HG03060 (cell line): ENCODE results near the gene TNNT3.

Source experiments
- ATAC-seq: cut with Tn5 transposase; IDR thresholded peaks from one replicate; pipeline ENCODE4 v1.9.1; 2021; ENCODE audit warnings: low read depth, moderate number of reproducible peaks; ENCODE audit not compliant: unreplicated experiment

Gene TNNT3

GRCh38 chr11:1946812-1947484 lies 27.4 kb downstream of the TNNT3 start, which contains the start of gene MRPL23:
TSS of gene MRPL23 (plus strand) at chr11:1947332. CDS start at chr11:1947363, 31 bp downstream.
- no peak for ATAC-seq

GRCh38 chr11:1947592-1948237 lies 28.2 kb downstream of the TNNT3 start:
- no peak for ATAC-seq

- ATAC-seq, result no peak
Observed at GRCh38 chr11:1948389-1948788, 28.9 kb downstream of the TNNT3 start.

- no peak for ATAC-seq
Observed at GRCh38 chr11:1949302-1949701, 29.8 kb downstream of the TNNT3 start.

GRCh38 chr11:1949922-1950321 lies 30.4 kb downstream of the TNNT3 start:
- no peak for ATAC-seq

GRCh38 chr11:1952806-1953482 lies 33.4 kb downstream of the TNNT3 start:
- ATAC-seq, result no peak

- no peak for ATAC-seq
Observed at GRCh38 chr11:1953489-1954266, 34.2 kb downstream of the TNNT3 start.

GRCh38 chr11:1958367-1958766 lies 38.9 kb downstream of the TNNT3 start:
- ATAC-seq, result no peak

- no peak for ATAC-seq
Observed at GRCh38 chr11:1959786-1960185, 40.3 kb downstream of the TNNT3 start.

- ATAC-seq, result no peak
Observed at GRCh38 chr11:1963864-1964263, 44.4 kb downstream of the TNNT3 start.

GRCh38 chr11:1964348-1964747 lies 44.8 kb downstream of the TNNT3 start:
- no peak for ATAC-seq

- ATAC-seq, result no peak
Observed at GRCh38 chr11:1964955-1965354, 45.5 kb downstream of the TNNT3 start.

- no peak for ATAC-seq
Observed at GRCh38 chr11:1966531-1966930, 47.0 kb downstream of the TNNT3 start.

- ATAC-seq, result no peak
Observed at GRCh38 chr11:1967641-1968225, 48.2 kb downstream of the TNNT3 start.

GRCh38 chr11:1968454-1969002 lies 49.0 kb downstream of the TNNT3 start:
- no peak for ATAC-seq

- ATAC-seq, result no peak
Observed at GRCh38 chr11:1969035-1969434, 49.5 kb downstream of the TNNT3 start.

- no peak for ATAC-seq
Observed at GRCh38 chr11:1969776-1970175, 50.3 kb downstream of the TNNT3 start.

- ATAC-seq, result no peak
Observed at GRCh38 chr11:1970956-1971355, 51.5 kb downstream of the TNNT3 start.

- ATAC-seq, result no peak
Observed at GRCh38 chr11:1975185-1975584, 55.7 kb downstream of the TNNT3 start.

GRCh38 chr11:1978720-1979473 lies 59.4 kb downstream of the TNNT3 start:
- ATAC-seq, result no peak
